Endothelial cell of umbilical vein (primary cell): ENCODE measurements around the gene ADGRB2. TPM values are rescaled to one million over a fixed set of nuclear protein-coding genes. Genes with fewer than 3 reads are reported as not detected.

Source experiments
- BruUV-seq: library from RNA; stranded (reverse); fragments of 400-500 nt; replicated peaks from 2 replicates; lab custom pipeline; 2021; lab: Mats Ljungman, UMichigan
- CTCF ChIA-PET: fragments of 300-600, 350-600 bp; sonication (Branson Sonifier 250); formaldehyde crosslinking; loops from one replicate; lab custom pipeline; 2021; ENCODE audit warnings: antibody characterized with exemption, inconsistent platforms; lab: Charles Lee
- POLR2A ChIA-PET: fragments of 300-600, 350-600 bp; sonication (Branson Sonifier 250); formaldehyde crosslinking; loops from one replicate; lab custom pipeline; 2021; ENCODE audit warnings: antibody characterized with exemption, inconsistent platforms; lab: Charles Lee
- DNase-seq: peaks from one replicate; pipeline ENCODE4 v3.0.0-alpha.2; 2011; ENCODE audit warnings: low read depth, low spot score
- FAIRE-seq: peaks from 2 replicates; lab custom pipeline; 2011; peaks lifted over from hg19 to GRCh38; lab: Jason Lieb, UNC
- H2AFZ ChIP-seq: 2 replicates; pipeline ENCODE4 v1.6.0; 2012; ENCODE audit warnings: low read depth, low read length, control low read depth, inconsistent platforms
- H3K27ac ChIP-seq: 2 replicates; pipeline ENCODE4 v1.5.1; 2011; ENCODE audit warnings: low read depth, mild to moderate bottlenecking, control low read depth, low read length, moderate library complexity; ENCODE audit not compliant: insufficient read depth
- H3K27me3 ChIP-seq, 2 experiments: 2 replicates each; pipeline versions ENCODE4 v1.6.0 to v1.6.1; 2011; ENCODE audit warnings: low read length in 2 of 2, mixed read lengths in 1 of 2; ENCODE audit not compliant: control insufficient read depth in 2 of 2, insufficient read depth in 2 of 2
- H3K36me3 ChIP-seq, 2 experiments: 2 replicates in 1 of 2; 3 replicates in 1 of 2; pipeline ENCODE4 v1.5.1; 2011; ENCODE audit warnings: low read length in 2 of 2, mild to moderate bottlenecking in 1 of 2, moderate library complexity in 1 of 2; ENCODE audit not compliant: control insufficient read depth in 2 of 2, insufficient read depth in 2 of 2; ENCODE audit errors: extremely low read depth in 1 of 2
- H3K4me1 ChIP-seq: 3 replicates; pipeline ENCODE4 v1.5.1; 2011; ENCODE audit warnings: mild to moderate bottlenecking, low read length; ENCODE audit not compliant: control insufficient read depth, insufficient read depth; ENCODE audit errors: extremely low read depth
- H3K4me2 ChIP-seq: 2 replicates; pipeline ENCODE4 v1.6.1; 2011; ENCODE audit warnings: low read length, control low read depth, mixed read lengths; ENCODE audit not compliant: insufficient read depth
- H3K4me3 ChIP-seq, 3 experiments: fragments of 200-600 bp in 1 of 3; sonication (generic), shearing (Covaris generic) in 1 of 3; replicated peaks in 1 of 3; 2 replicates each; pipeline ENCODE4 v1.5.1; 2011 to 2016; ENCODE audit warnings: control low read depth in 3 of 3, low read length in 3 of 3, mild to moderate bottlenecking in 2 of 3, inconsistent platforms in 1 of 3, low read depth in 1 of 3, moderate library complexity in 1 of 3; ENCODE audit not compliant: insufficient read depth in 1 of 3
- H3K79me2 ChIP-seq: 2 replicates; pipeline ENCODE4 v1.6.0; 2012; ENCODE audit warnings: low read length, inconsistent platforms; ENCODE audit not compliant: control insufficient read depth, insufficient read depth
- H3K9ac ChIP-seq: replicated peaks from 2 replicates; pipeline ENCODE3; 2011; ENCODE audit warnings: low read length, control low read depth; ENCODE audit not compliant: insufficient read depth; ENCODE audit errors: extremely low read depth
- H3K9me1 ChIP-seq: replicated peaks from 3 replicates; pipeline ENCODE4 v1.6.0; 2011; ENCODE audit warnings: mild to moderate bottlenecking, low read length; ENCODE audit not compliant: control insufficient read depth, insufficient read depth; ENCODE audit errors: extremely low read depth
- H3K9me3 ChIP-seq: replicated peaks from 2 replicates; pipeline ENCODE4 v1.5.1; 2012; ENCODE audit warnings: low read length, inconsistent platforms; ENCODE audit not compliant: control insufficient read depth, insufficient read depth
- H4K20me1 ChIP-seq: replicated peaks from 2 replicates; pipeline ENCODE3; 2011; ENCODE audit warnings: mild to moderate bottlenecking, low read length; ENCODE audit not compliant: control insufficient read depth, insufficient read depth; ENCODE audit errors: extremely low read depth
- CTCF ChIP-seq, 2 donors: IDR thresholded peaks; 1 replicate in 1 of 2; 2 replicates in 1 of 2; pipeline ENCODE4 v1.5.1; 2011; ENCODE audit warnings: low read length in 2 of 2, mild to moderate bottlenecking in 2 of 2, moderate library complexity in 2 of 2, control low read depth in 1 of 2, inconsistent platforms in 1 of 2, low read depth in 1 of 2; ENCODE audit not compliant: insufficient read depth in 1 of 2; ENCODE audit errors: extremely low read depth in 1 of 2
- EZH2 ChIP-seq: IDR thresholded peaks from 2 replicates; pipeline ENCODE4 v1.6.1; 2012; ENCODE audit warnings: borderline replicate concordance, low read depth, mild to moderate bottlenecking, moderate library complexity, low read length, inconsistent platforms; ENCODE audit not compliant: severe bottlenecking
- FOS ChIP-seq: IDR thresholded peaks from 2 replicates; pipeline ENCODE4 v1.6.1; 2011; ENCODE audit warnings: mild to moderate bottlenecking, low read length, moderate library complexity, borderline replicate concordance; ENCODE audit not compliant: insufficient read depth
- GATA2 ChIP-seq: IDR thresholded peaks from 2 replicates; pipeline ENCODE4 v1.7.0; 2011; ENCODE audit warnings: low read depth, mild to moderate bottlenecking, moderate library complexity, mixed read lengths, low read length; ENCODE audit not compliant: insufficient read length, insufficient read depth
- JUN ChIP-seq: IDR thresholded peaks from 2 replicates; pipeline ENCODE4 v1.6.1; 2011; ENCODE audit warnings: borderline replicate concordance, low read depth; ENCODE audit not compliant: insufficient read length, insufficient read depth
- MAX ChIP-seq: IDR thresholded peaks from 2 replicates; pipeline ENCODE4 v1.6.1; 2011; ENCODE audit not compliant: insufficient read depth, insufficient read length
- MYC ChIP-seq: IDR thresholded peaks from one replicate; pipeline ENCODE4 v1.6.1; 2011; ENCODE audit warnings: mild to moderate bottlenecking, low read depth, low read length
- POLR2A ChIP-seq: IDR thresholded peaks from 2 replicates; pipeline ENCODE4 v1.6.1; 2012; ENCODE audit warnings: low read depth, mild to moderate bottlenecking, control low read depth, low read length
- POLR2AphosphoS5 ChIP-seq: IDR thresholded peaks from 2 replicates; pipeline ENCODE4 v1.6.1; 2012; ENCODE audit warnings: low read depth, mild to moderate bottlenecking, control low read depth, low read length, moderate library complexity; ENCODE audit not compliant: insufficient read depth
- dilution Hi-C: fragments of 300-500 bp; cut with MboI; formaldehyde crosslinking; loops from one replicate; pipeline ENCODE4 v1.15.0; 2019; ENCODE audit warnings: low sequenced_read_pairs; ENCODE audit not compliant: extremely low pct_ligation_motif_present
- intact Hi-C: fragments of 100-400 bp; cut with micrococcal nuclease; formaldehyde crosslinking; loops from one replicate; pipeline ENCODE4 v1.10.0; 2022
- polyA plus RNA-seq, 4 experiments: library from polyadenylated mRNA; depleted of rRNA in 3 of 4; stranded (reverse) in 3 of 4; unstranded in 1 of 4; fragments of >200 nt; gene quantifications; 2 replicates each; pipeline versions ENCODE4 v1.2.1 to v1.2.3, GENCODE V29; 2011 to 2012; ENCODE audit warnings: missing spikeins in 1 of 4
- total RNA-seq: library from RNA; stranded (reverse); gene quantifications from 2 replicates; pipeline ENCODE4 v1.2.3, GENCODE V29; 2021

The ADGRB2 gene
- total and polyA plus RNA-seq, 2 donors (not counting 3 experiments of a cell fraction or from before 2014, with no cell fraction given) = 1.3 to 1.5 TPM

- no peaks in the 10 kb centered on the region for H3K36me3 ChIP-seq
- H3K9me1 ChIP-seq = no peaks in the 10 kb centered on the region
- H3K9me3 ChIP-seq = no peaks in the 10 kb centered on the region
- DNase-seq (no peak), FAIRE-seq (no peak)
- H3K9ac ChIP-seq = no peak overlapping the region
- H3K79me2 ChIP-seq = no peaks in the 10 kb centered on the region
- no peaks in the 10 kb centered on the region for H3K27me3 ChIP-seq
- H3K4me1 ChIP-seq = peaks cover 10% of the 10 kb centered on the region
- POLR2A ChIA-PET = no interaction called here
- dilution Hi-C loops (no loop called here), intact Hi-C loops (no loop called here)
- CTCF ChIA-PET = interaction anchor here (1.0 kb wide), 1 partner anchor 14 kb away, joined by 3 read pairs; no protein-coding TSS in a partner anchor
- no peak overlapping the region for H3K27ac ChIP-seq
- TF ChIP-seq EZH2 (no peak), CTCF (IDR thresholded peaks at IDR 0.05; ENCODE audit: extremely low read depth in 1 of 2, insufficient read depth in 1 of 2, low read depth in 1 of 2, low read length in 2 of 2) (no peak), FOS (no peak), GATA2 (no peak), MYC (no peak), POLR2AphosphoS5 (no peak), MAX (no peak), POLR2A (no peak), JUN (no peak)
- H3K4me3 ChIP-seq = no peak overlapping the region
- no peak overlapping the region for H3K4me2 ChIP-seq
- no peaks in the 10 kb centered on the region for H4K20me1 ChIP-seq
- H2AFZ ChIP-seq = no peak overlapping the region
- BruUV-seq = no TSS peak
These were observed 7.6 kb downstream of the ADGRB2 start for GRCh38 chr1:31756578-31756977.
